Glomerular visceral epithelial cell (primary cell): Measurements from ENCODE around the gene PSG1.
"Not testable (repeated sequence)": the region's sequence is repeated elsewhere in the genome, so short reads cannot be mapped to it uniquely, and the experiment has no call there.

Experiments
- DNase-seq: peaks from one replicate; pipeline ENCODE4 v3.0.0-alpha.2; 2016; ENCODE audit errors: extremely low spot score

Gene PSG1

DNA sequence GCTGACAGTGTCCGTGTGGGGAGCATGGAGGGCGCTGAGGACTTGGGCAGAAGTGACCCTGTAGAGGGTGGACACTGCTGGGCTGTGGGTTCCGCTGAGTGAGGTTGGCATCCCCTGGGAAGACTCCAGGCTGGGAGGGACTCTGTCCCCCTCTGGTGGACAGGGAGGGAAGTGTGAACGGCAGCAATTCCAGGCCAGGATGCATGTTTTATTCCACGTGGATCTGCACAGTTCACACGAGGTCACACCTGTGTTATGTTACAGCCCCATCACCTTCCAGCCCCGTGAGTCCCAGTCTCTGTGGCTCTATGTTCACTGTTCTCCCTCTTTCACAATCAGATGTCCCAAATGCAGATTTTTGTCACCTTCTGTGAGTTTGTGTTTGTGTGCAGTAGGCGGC, 1.8 kb upstream of the PSG1 start:
- DNase-seq = peak; percentile 39

DNA sequence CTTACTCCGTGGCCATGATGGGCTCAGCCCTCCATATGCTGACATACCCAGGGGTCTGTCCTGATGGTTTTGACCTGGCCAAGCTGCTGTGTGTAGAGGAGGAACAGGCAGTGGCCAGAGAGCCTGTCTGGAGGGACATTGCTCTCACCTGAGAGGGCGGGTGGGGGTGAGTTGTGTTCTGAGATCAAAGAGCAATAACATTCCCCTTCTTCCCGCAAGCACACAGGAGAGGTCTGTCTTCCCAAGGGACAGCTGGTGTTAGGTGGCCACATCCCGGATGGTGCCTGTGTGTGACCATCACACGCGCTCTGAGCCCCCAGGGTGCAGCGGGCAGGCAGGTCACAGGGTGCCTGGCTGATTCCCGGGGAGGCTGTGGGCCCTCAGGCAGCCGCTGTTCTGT, 1.1 kb upstream of the PSG1 start:
- DNase-seq = not testable (repeated sequence)

DNA sequence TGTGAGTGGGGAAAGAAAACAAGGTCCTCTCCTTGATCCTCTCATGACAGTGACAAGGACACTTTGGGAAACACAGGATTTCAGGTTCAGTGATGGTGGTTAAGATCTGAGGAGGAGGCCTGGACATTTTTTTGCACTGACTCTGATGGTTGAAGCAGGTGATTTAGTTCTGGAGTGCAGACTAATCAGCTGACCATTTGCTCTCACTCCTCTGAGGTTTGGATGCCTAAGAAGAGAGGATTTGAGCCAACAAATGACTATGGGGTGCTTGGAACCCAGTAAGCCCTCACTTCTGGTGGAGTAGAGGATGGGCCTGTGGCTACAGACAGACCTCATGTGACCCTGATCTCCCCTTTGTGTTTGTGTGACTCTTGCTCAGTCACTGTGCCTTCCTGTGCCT, 2.9 kb downstream of the PSG1 start:
- DNase-seq = peak; percentile 83

DNA sequence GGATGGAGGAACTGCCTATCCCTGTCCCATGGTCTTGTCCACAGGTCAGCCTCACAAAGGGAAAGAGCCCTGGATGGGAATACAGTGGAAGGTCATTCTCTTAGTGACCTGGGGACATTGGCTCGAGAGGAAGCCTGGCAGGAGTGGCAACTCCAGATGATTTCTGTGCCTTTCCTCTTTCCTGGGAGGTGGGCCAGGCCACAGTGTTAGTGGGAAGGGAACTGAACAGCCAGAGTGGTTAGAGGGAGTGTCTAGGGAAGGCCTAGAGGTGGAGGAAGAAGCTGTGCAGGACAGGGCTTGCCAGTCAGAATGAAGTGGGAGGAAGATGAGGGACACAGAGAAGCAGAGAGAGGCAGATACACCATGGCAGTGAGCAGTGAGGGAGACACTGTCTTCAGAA, 3.6 kb downstream of the PSG1 start:
- peak; percentile 84 for DNase-seq

DNA sequence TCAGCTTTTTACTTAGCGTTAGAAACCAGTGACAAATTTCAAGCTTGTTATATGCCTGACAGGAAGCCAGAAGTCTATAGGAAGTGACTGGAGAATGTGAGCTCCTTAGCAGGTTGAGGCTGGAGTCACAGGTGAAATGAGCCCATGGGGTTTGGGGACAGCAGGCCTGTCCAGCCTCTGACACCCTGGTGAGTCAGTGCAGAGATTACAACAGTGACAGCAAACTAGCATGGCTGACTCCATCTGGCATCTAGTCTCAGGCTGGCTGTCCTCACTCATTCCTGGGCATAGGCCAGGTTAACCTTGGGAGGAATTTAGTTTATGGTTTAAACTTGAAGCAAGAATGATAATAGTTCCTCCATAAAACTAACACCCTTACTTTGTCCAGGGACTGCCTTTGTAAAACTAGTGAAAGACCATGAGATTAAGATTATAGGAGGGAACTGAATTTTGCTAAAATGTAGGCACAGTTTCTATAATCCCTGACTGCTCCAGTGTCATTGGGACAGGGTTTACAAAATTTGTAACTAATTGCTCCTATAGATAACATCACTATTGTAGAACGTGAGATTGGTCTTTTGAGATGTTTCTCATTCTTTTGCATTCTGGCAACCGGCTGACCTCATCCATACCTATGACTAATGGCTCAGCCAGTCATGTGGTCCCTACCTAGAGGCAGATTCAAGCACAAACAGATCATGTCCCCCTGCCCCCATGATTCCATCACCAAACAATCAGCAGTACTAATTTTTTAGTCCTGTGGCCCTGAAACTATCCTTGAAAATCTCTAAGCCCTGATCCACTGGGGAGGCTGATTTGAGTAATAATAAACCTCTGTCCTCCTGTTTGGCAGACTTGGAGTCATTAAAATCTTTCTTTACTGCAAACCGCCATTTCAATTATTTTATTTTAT, 4.4 kb downstream of the PSG1 start:
- DNase-seq = peak; percentile 81

DNA sequence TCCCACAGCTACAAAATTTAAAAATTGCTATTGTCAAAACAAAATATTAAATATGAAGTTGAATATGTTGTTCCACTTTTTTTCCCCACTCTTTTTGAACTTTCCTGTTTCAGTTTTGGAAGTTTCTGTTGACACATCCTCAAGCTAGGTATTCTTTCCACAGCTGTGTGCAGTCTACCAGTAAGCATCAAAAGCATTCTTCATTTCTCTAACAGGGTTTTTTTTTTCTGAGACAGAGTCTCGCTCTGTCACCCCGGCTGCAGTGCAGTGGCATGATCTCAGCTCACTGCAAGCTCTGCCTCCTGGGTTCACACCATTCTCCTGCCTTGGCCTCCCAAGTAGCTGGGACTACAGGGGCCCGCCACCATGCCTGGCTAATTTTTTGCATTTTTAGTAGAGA, 5.4 kb downstream of the PSG1 start:
- DNase-seq = peak; percentile 37

DNA sequence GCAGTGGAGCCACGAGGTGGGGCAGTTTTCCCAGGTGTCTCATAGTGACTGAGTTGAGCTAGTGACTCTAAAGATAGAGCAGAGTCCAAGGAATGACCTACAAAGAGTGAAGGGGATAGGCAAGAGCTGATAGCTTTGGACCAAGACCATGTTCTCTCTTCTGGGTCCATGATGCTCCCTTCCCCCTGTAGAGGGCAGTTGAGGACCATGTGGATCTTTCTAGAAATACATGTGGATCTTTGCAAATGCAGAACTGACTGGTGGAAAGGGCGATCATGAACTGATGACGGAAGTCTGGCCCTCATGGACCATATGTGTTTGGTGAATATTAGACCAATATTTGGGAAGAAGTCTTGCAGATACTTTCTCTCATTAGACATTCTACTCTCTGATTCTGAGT, 6.9 kb downstream of the PSG1 start:
- DNase-seq = no peak

DNA sequence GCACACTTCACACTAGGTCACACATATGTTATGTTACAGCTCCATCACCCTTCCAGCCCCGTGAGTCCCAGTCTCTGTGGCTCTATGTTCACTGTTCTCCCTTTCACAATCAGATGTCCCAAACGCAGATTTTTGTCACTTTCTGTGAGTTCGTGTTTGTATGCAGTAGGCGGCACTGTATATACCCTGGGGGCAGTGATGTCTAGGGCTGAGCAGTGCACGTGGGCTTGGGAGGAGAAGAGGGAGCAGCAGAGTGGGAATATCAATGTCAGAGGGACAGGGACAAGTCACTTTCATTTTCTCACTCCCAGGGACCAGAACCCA, 22.0 kb downstream of the PSG1 start:
- no peak for DNase-seq

DNA sequence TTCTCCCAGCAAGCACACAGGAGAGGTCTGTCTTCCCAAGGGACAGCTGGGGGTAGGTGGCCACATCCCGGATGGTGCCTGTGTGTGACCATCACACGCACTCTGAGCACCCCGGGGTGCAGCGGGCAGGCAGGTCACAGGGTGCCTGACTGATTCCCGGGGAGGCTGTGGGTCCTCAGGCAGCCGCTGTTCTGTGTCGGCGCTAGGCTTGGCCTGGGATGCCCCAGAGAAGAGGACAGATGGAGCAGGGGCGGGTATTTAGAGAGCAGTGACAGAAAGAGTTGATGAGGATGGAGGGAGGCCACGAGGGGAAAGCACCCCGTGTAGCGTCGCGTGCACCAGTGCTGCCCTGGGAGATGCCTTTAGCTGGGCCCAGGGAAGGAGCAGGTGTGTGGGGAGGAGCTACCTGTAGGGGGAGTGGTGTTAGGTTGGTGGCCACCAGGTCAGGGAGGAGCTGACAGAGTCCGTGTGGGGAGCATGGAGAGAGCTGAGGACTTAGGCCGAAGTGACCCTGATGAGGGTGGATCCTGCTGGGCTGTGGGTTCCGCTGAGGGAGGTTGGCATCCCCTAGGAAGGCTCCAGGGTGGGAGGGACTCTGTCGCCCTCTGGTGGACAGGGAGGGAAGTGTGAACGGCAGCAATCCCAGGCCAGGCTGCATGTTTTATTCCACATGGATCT, 22.5 kb downstream of the PSG1 start:
- DNase-seq = not testable (repeated sequence)

DNA sequence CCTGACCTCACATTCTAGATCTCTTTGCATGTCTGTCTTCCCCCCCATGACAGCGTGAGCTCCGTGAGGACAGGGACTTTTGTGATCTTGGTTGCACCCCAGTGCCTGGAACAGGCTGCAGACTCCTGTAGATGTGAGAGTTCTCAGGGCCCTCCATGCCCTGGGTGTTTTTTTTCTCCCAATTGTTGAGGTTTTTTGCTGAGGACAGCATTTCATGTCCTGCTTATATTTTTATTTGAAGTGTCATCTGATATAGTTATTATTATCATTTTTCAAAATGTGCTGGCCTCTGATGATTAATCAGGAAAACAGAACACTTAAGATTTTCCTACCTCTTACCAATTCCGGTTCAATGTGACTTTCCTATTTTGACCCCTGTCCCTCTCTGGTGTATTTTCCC, 24.8 kb downstream of the PSG1 start:
- not testable (repeated sequence) for DNase-seq

DNA sequence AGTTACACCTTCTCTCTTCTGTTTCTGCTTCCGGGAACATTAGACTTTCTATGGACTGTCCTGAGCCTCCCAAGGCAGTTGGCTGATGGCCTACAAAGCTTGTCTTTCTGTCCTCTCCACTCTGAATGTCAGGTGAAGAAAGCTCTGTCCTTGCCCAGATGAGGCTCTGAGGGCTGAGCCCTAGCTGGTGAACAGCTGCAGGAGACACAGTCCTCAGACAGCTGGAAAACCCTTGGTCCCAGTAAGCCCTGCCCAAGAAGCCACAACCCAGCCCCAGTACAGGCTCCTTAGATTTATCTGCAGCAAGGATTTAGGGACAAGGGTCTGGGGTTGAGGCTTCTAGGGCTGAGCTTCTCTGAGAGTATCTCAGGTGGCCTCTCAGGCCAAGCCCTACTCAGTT, 26.3 kb downstream of the PSG1 start:
- not testable (repeated sequence) for DNase-seq

DNA sequence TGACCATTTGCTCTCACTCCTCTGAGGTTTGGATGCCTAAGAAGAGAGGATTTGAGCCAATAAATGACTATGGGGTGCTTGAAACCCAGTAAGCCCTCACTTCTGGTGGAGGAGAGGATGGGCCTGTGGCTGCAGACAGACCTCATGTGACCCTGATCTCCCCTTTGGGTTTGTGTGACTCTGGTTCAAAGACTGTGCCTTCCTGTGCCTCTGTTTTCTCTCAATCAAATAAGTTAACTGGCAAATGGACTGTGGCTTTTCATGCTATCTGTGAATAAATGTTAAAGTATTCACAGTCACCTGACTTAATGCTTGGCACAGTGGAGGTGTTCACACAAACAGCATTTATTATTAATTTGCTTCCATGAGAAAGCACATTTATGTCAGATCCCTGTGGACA, 26.7 kb downstream of the PSG1 start:
- peak; percentile 78 for DNase-seq

DNA sequence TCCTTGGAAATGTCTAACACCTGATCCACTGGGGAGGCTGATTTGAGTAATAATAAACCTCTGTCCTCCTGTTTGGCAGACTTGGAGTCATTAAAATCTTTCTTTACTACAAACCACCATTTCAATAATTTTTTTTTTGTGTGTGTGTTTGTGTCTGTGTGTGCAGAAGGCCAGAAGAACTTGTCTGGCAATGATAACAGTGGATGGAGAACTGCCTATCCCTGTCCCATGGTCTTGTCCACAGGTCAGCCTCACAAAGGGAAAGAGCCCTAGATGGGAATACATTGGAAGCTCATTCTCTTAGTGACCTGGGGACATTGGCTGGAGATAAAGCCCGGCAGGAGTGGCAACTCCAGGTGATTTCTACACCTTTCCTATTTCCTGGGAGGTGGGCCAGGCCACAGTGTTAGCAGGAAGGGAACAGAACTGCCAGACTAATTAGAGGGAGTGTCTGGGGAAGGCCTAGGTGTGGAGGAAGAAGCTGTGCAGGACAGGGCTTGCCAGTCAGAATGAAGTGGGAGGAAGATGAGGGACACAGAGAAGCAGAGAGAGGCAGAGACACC, 27.7 kb downstream of the PSG1 start:
- not testable (repeated sequence) for DNase-seq

DNA sequence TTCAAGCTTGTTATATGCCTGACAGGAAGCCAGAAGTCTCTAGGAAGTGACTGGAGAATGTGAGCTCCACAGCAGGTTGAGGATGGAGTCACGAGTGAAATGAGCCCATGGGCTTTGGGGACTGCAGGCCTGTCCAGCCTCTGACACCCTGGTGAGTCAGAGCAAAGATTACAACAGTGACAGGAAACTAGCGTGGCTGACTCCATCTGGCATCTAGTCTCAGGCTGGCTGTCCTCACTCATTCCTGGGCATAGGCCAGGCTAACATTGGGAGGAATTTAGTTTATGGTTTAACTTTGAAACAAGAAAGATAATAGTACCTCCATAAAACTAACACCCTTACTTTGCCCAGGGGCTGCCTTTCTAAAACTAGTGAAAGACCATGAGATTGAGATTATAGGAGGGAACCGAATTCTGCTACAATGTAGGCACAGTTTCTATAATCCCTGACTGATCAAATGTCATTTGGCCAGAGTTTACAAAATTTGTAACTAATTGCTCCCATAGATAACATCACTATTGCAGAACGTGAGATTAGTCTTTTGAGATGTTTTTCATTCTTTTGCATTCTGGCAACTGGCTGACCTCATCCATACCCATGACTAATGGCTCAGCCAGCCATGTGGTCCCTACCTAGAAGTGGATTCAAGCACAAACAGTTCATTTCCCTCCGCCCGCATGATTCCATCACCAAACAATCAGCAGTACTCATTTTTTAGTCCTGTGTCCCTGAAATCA, 28.4 kb downstream of the PSG1 start:
- DNase-seq = peak; percentile 97

DNA sequence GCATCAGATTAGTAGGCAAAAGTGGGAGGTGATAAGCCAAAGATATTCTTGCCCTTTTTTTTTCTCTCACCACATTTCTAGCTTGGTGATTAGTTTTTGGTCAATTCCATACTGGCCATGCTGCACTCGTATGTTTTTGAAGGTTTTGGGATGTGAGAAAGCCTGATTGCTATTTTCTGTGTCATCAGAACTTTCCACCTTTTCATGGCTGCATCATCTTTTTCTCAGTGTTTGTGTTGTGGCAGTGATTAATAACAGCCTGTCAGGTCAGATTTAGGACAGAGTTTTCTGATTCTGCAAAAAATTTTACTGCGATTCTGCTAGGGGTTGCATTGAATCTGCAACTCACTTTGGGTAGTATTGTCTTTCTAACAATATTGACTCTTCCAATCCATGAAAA, 32.9 kb downstream of the PSG1 start:
- DNase-seq = no peak

DNA sequence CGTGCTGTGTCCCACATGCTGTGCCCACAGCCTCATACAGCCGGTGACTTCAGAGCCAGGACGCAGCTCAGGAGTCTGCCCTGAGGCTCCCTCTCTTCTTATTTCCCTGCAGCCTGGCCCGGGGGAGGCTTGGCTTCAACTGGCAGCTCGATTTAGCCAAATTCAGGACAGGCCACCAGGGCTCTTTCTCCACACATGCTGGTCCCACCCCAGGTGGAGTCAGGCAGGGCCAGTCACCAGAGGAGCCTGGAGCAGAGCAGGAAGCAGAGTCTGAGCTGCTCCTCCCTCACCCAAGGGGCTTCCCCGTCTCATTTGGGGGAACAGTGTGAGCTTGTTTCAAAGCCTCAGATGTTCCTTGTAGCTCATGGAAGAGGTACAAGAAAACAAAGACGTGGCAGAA, 35.9 kb downstream of the PSG1 start:
- DNase-seq = not testable (repeated sequence)

DNA sequence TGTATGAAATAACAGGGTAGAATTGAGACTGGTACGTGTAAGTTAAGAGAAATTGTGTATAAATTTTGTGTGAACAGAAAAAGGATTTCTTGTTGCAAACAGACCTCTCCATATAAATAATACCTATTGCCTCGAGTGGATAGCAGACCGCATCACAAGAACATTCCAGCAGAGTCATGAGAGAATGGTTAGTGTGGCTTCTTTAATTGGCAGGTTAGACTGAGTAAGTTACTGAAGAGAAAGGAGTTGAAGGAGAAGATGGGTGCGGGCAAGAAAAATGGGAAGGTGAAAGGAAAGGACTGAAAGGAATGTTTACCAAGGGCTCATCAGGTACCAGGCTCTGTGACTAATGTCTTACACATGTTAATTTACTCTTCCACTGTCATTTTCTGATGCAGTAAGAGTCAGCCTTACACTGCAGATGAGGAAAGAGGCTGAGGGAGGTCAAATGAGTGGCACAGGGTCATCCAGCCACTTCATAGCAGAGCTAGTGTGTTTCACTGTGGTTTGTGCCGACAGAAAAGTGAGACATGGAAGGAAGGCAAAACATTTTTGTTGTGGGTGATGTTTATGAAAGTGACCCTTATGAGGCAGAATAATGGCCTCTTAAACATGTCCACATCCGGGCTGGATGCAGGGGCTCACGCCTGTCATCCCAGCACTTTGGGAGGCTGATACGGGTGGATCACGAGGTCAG, 46.6 kb downstream of the PSG1 start:
- DNase-seq = peak; percentile 49

DNA sequence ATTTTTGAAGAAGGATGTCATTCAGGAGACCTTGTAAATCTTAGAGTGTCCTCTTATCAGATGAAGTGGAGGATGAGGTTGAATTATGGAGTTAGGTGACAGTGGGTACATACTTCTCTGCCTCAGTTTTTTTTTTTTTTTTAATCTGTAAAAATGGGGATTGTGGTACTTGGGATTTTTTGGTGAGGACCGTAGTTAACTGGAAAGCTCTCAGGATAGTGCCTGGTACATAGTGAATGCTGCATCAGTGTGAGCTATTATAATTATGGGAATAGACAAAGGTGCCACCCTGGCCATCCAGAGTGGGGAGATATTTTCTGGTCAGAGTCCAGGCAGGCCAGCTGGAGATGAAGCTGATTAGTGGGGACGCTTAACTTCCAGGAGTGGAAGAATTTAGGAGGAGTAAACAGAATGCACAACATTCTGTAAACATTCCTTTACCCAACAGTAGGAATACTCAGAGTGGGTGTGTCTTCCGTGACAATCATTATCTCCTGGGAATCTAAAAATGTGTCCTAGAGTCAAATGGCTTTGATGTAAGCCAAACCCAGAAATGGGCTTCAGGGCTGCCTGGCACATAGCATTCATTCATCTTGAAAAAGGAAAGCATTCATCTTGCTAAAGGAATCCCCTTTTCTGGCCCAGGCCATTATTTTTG, 47.4 kb downstream of the PSG1 start:
- DNase-seq = not testable (repeated sequence)

DNA sequence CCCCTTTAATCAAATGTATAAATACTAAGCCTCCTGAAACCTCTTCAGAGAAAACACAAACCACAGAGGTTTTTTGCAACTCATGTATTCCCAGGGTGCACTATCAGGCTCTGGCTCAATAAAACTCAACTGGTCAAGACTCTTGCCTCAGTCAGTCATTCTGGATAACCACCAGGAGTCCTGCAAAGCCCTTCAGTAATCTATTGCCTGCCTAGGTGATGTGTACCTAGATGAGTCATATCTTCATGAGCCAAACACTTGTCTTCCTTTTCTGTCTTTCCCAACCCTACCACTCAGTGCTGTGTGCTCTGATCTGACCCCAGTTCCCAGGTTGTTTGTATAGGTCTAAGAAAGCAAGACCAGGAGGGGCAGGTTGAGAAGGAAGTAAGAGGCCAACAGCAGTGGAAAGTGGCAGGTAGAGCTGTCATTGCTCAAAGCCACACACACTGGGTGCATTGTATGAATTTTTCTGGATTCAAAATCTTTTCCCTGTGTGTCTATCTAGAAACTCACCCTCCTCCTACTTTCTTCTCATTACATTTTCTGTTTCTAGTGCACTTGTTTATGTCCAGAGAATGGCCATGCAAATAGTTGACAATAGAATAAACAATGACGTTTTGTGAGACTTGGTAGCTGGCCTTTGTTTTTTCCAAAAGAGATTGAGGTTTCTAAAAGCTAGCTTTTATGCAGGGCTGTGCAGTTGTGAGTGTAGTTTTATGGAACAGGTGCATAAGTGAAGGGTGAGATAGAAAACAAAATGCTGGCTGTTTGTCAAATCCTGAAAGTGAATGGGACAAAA, 48.1 kb downstream of the PSG1 start:
- DNase-seq = peak; percentile 45

DNA sequence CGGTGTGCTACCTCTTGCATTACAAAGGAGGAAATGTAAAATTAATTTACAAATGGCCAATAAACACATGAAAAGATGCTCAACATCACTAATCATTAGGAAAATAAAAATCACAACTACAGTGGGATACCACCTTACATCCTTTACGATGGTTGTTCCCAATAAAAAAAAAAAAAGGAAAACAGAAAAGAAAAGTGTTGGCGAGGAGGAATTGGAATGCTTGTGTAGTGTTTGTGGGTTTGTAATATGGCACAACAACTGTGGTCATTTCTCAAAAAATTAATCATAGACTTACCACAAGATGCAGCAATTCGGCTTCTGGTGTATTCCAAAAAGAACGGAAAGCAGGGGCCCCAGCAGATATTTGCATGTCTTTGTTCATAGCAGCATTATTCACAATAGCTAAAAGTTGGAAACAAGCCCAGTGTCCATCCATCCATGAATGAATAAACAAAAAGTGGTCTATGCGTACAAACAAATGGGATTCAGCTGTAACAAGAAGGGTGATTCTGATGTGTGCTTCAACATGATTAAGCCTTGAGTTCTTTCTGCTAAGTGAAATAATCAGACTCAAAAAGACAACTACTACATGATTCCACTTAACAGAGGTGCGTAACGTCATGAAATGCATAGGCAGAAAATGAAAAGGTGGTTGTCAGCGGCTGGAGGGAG, 58.1 kb downstream of the PSG1 start:
- peak; percentile 27 for DNase-seq
